ENCODE data around the gene AGAP1. TPM values are rescaled to one million over a fixed set of nuclear protein-coding genes. Genes with fewer than 3 reads are reported as not detected.

The AGAP1 gene
- total RNA-seq, 1 donor from 2014 or later: 39.0 TPM

DNA sequence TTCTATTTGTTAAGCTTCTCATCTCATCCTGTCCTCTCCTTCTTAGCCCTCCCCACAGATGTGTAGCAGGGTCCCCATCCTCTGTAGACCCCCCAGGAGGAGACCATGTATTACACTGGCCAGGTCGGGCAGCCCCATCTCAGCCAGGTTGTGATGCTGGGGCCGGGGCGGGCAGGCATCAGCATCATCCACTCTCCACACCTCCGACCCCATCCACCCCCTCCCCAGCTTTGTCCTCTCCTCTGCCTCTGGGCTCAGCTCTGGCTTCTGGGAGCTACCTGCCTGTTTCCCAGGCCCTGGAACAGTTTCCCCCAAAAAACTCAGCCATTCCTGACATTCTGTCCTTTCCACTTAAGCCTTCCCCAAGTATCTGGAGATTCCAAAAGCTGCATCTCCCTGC is 625.2 kb downstream of the AGAP1 start:
- Mint-ChIP-seq H3K36me3 (ENCODE audit: low read depth) (no peaks in the 10 kb centered on the region), H3K9me3 (ENCODE audit: low read depth) (no peaks in the 10 kb centered on the region), H3K4me1 (ENCODE audit: low read depth) (no peaks in the 10 kb centered on the region), H3K27me3 (ENCODE audit: low read depth) (no peaks in the 10 kb centered on the region), H3K27ac (ENCODE audit: unreplicated experiment) (no peak overlapping the region), H3K4me3 (ENCODE audit: unreplicated experiment) (no peak overlapping the region)
- DNase-seq (ENCODE audit: low spot score): no peak
- TF ChIP-seq, protein P1, sequence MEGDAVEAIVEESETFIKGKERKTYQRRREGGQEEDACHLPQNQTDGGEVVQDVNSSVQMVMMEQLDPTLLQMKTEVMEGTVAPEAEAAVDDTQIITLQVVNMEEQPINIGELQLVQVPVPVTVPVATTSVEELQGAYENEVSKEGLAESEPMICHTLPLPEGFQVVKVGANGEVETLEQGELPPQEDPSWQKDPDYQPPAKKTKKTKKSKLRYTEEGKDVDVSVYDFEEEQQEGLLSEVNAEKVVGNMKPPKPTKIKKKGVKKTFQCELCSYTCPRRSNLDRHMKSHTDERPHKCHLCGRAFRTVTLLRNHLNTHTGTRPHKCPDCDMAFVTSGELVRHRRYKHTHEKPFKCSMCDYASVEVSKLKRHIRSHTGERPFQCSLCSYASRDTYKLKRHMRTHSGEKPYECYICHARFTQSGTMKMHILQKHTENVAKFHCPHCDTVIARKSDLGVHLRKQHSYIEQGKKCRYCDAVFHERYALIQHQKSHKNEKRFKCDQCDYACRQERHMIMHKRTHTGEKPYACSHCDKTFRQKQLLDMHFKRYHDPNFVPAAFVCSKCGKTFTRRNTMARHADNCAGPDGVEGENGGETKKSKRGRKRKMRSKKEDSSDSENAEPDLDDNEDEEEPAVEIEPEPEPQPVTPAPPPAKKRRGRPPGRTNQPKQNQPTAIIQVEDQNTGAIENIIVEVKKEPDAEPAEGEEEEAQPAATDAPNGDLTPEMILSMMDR (IDR thresholded peaks at IDR 0.05): no peak

DNA sequence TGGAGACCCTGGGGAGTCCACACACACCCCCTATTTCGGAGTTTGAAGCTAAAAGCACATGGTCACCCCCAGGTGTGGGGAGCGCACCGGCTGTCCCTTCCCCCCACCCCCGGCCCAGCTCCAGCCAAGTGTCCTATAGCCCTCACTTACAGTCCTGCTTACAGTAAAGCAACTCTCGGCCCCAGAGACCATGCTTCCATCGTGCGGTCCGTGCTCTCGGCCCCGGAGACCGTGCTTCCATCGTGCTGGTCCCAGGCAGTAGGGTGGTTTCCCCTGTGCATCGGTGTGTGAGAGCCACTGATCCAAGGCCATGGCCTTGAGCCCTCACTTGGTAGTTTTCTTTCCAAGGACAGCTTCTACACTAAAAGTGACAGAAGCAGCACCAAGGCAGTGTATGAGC is 625.6 kb downstream of the AGAP1 start:
- Mint-ChIP-seq H3K4me3 (ENCODE audit: unreplicated experiment) (no peak overlapping the region), H3K9me3 (ENCODE audit: low read depth) (no peaks in the 10 kb centered on the region), H3K27ac (ENCODE audit: unreplicated experiment) (no peak overlapping the region), H3K36me3 (ENCODE audit: low read depth) (peaks cover 1% of the 10 kb centered on the region), H3K4me1 (ENCODE audit: low read depth) (no peaks in the 10 kb centered on the region), H3K27me3 (ENCODE audit: low read depth) (no peaks in the 10 kb centered on the region)
- DNase-seq (ENCODE audit: low spot score): no peak
- TF ChIP-seq, protein P1 (IDR thresholded peaks at IDR 0.05): no peak

DNA sequence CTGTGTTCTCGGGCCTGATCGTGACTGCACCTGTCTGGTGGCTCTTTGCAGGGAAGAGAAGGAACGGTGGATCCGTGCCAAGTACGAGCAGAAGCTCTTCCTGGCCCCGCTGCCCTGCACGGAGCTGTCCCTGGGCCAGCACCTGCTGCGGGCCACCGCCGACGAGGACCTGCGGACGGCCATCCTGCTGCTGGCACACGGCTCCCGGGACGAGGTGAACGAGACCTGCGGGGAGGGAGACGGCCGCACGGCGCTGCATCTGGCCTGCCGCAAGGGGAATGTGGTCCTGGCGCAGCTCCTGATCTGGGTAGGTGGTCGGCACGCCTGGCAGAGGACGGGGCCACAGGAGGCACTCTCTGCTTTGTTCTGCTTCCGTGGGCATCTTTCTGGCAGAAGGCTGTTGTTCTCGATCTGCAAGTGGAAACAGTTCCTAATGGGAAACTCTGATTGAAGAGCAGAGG is 626.3 kb downstream of the AGAP1 start:
- no peak for DNase-seq (ENCODE audit: low spot score)
- TF ChIP-seq, protein P1 (IDR thresholded peaks at IDR 0.05): no peak
- no peaks in the 10 kb centered on the region for H3K4me1 Mint-ChIP-seq (ENCODE audit: low read depth)
- H3K4me3 Mint-ChIP-seq (ENCODE audit: unreplicated experiment): no peak overlapping the region
- no peaks in the 10 kb centered on the region for H3K27me3 Mint-ChIP-seq (ENCODE audit: low read depth)
- H3K27ac Mint-ChIP-seq (ENCODE audit: unreplicated experiment): no peak overlapping the region
- H3K36me3 Mint-ChIP-seq (ENCODE audit: low read depth): peaks cover 6% of the 10 kb centered on the region
- H3K9me3 Mint-ChIP-seq (ENCODE audit: low read depth): no peaks in the 10 kb centered on the region

DNA sequence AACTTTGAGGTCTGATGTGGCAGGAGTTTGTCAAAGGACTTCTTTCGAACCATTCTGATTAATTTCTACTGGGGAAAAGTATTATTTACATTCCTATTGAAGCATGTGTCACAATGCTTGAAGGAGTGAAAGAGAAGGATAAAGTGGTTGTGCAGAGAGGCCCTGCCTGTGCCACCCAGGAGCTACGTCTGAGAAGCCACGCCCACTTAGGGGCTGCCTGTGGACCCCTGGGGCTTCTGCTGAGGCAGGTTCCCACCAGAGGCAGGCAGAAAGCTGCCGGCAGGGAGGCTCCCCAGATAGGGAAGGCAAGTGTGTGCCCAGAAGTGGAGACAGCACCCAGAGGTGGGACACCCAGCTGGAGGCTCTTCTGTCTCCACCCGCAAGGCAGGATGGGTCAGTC is 627.0 kb downstream of the AGAP1 start:
- Mint-ChIP-seq H3K36me3 (ENCODE audit: low read depth) (peaks cover 7% of the 10 kb centered on the region), H3K27ac (ENCODE audit: unreplicated experiment) (no peak overlapping the region), H3K27me3 (ENCODE audit: low read depth) (no peaks in the 10 kb centered on the region), H3K4me1 (ENCODE audit: low read depth) (no peaks in the 10 kb centered on the region), H3K9me3 (ENCODE audit: low read depth) (no peaks in the 10 kb centered on the region), H3K4me3 (ENCODE audit: unreplicated experiment) (no peak overlapping the region)
- DNase-seq (ENCODE audit: low spot score): no peak
- TF ChIP-seq, protein P1 (IDR thresholded peaks at IDR 0.05): no peak

DNA sequence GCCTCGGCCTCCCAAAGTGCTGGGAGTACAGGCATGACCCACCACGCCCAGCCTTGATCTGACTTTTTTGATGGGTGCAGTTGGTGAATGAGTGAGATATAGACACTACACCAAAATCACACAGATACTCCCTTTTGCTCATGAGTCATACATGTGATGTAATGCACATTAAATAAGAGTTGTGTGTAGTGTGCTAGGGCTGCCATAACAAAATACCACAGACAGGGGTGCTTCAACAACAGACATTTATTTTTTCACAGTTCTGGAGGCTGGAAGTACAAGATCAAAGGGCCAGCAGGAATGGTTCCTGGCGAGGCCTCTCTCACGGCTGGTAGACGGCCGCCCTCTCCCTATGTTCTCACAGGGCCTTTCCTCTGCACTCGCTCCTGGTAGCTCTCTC is 627.7 kb downstream of the AGAP1 start:
- no peak for DNase-seq (ENCODE audit: low spot score)

More for the DNA sequence above, 627.7 kb downstream of the AGAP1 start:
- Mint-ChIP-seq H3K27me3 (ENCODE audit: low read depth) (no peaks in the 10 kb centered on the region), H3K9me3 (ENCODE audit: low read depth) (no peaks in the 10 kb centered on the region), H3K27ac (ENCODE audit: unreplicated experiment) (no peak overlapping the region), H3K4me3 (ENCODE audit: unreplicated experiment) (no peak overlapping the region), H3K36me3 (ENCODE audit: low read depth) (peaks cover 7% of the 10 kb centered on the region), H3K4me1 (ENCODE audit: low read depth) (no peaks in the 10 kb centered on the region)
- TF ChIP-seq, protein P1 (IDR thresholded peaks at IDR 0.05): no peak
